SKM-1 (cell line): ENCODE results near the gene NDST1.

Experiments
- DNase-seq: peaks from one replicate; lab custom pipeline; 2025; ENCODE audit not compliant: unreplicated experiment; lab: John Stamatoyannopoulos, UW

The NDST1 gene

GRCh38 chr5:150561571-150562275, 53.8 kb downstream of the NDST1 start:
- DNase-seq: no peak

- DNase-seq: peak; percentile 25
Observed at GRCh38 chr5:150562832-150563231, 54.9 kb downstream of the NDST1 start.

GRCh38 chr5:150565868-150566267, 57.9 kb downstream of the NDST1 start:
- DNase-seq: no peak

GRCh38 chr5:150567031-150567717, 59.2 kb downstream of the NDST1 start:
- DNase-seq: peak; percentile 93

- no peak for DNase-seq
Observed at GRCh38 chr5:150568663-150569062, 60.7 kb downstream of the NDST1 start.

GRCh38 chr5:150570333-150570732, 62.4 kb downstream of the NDST1 start:
- DNase-seq: no peak

- no peak for DNase-seq
Observed at GRCh38 chr5:150571836-150572235, 63.9 kb downstream of the NDST1 start.

GRCh38 chr5:150573216-150573615, 65.3 kb downstream of the NDST1 start:
- DNase-seq: no peak

- DNase-seq: no peak
Observed at GRCh38 chr5:150573867-150574817, 66.2 kb downstream of the NDST1 start.

- no peak for DNase-seq
Observed at GRCh38 chr5:150574818-150575547, 67.1 kb downstream of the NDST1 start.

GRCh38 chr5:150575745-150576448, 68.0 kb downstream of the NDST1 start:
- DNase-seq: no peak

GRCh38 chr5:150576449-150576949, 68.6 kb downstream of the NDST1 start:
- DNase-seq: no peak

- no peak for DNase-seq
Observed at GRCh38 chr5:150577378-150578139, 69.6 kb downstream of the NDST1 start.

- DNase-seq: no peak
Observed at GRCh38 chr5:150578781-150579461, 71.0 kb downstream of the NDST1 start.

- DNase-seq: no peak
Observed at GRCh38 chr5:150579462-150580400, 71.8 kb downstream of the NDST1 start.

- no peak for DNase-seq
Observed at GRCh38 chr5:150580917-150581316, 73.0 kb downstream of the NDST1 start.

- no peak for DNase-seq
Observed at GRCh38 chr5:150582241-150583109, 74.5 kb downstream of the NDST1 start.
